ENCODE results near the gene MACROD2.

MACROD2 gene

DNA sequence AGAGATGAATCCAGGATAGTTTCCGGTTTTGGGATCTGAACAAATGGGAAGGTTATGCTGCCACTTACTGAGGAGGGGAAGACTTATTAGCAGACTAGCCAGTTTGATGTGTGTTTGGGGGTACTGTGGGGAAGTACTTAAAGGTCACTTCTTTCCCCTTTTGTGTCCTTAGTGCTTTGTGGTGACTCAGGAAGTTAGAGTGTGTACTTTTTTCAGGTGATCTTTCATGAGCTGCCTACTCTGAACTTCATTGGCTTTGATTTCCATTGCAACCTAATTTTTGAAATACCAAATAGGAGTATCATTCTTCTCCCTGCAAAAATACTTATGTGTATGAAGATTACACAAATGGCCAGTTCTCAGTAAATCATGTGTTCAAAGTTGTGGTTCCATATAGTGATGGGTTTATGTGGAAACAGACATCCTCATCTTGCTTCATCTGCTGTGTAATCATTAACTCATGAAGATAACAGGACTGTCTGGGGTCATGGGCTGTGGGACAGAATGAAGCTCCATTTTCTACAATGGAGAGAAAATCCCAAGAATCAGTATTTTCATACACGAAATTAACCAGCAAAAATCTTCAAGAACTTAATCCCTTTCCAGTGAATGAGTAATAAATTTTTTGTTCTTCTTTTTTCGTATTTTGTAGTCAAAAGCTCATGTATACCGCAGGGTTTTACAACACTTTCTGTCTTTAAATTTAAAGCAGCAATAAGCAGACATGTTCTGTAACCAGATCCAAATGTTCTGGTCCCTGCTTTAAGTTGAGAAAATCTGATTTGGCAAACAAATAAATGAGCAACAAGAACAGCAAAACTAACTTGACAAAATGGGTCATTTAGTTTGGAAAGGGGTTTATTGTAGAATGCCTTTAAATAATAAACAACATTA, 614.3 kb downstream of the MACROD2 start:
- no peak for DNase-seq

DNA sequence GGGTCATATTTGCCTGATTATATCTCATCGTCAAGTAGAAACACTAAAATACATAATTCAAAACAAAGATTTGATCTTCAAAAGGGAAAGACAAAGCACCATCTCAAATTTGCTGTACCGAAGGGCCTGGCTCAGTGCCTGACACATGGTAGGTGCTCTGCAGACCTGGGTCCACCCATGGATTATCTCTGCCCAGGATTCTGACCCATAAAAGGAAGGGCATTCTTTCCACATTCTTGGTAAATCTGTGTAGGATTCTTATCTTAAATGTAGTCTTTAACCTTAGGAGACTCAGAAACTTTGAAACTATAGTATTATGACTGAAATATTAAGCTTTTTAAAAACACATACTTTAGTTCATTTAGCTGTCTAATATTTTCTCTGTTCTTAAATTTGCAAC, 616.2 kb downstream of the MACROD2 start:
- no peak for DNase-seq

DNA sequence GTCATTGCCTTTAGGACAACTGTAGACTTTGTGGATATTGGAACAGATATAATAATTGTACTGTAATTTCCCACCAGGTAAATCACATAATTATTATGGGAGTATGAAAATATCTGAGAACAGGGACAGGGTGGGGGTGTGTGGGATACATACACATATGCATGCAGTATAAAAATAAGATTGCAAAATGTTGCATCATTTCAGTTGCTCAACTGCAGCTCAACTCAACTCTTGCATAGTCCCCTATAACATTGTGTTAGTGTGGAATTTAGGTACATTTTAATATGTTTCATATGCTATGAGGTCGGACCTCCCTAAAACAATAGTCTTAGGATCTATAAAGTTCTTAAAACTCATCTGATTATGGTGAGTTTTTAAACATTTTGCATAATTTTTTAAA, 617.1 kb downstream of the MACROD2 start:
- no peak for DNase-seq

DNA sequence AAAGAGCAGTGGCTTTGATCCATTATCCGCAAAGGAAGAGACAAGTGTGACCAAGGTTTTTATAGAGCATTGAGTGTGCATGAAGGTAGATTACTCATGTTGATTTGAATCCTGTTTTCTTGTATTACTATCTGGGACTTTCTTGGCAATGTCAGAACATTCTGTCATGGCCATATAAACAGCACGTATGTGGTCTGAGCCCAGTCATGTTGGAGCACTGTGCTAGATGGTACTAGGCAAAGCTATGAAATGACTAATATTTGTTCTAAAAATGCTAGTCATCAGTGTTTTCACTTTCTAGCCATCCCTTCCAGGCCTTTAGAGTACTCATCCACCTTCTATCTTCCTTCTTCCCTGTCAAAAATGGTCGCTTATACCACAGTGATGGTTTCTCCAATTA, 620.7 kb downstream of the MACROD2 start:
- DNase-seq = no peak

DNA sequence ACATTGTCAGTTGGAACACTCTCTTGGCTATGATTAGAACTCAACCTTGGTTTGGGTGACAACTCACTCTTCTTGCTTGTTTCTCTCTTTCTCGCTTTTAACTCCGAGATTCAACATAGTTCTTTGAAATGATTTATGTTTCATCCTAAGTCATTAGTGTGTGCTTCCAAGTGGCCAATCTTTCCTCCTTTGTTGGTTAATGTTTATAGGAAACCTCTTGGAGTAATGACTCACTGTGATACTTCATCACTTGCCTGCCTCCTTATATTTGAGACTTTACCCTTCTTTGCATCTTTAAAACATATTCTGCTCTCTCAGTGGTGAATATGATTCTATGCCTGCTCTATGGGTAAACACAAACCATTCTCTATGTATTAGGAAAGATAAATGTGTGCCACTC, 621.8 kb downstream of the MACROD2 start:
- DNase-seq = no peak

DNA sequence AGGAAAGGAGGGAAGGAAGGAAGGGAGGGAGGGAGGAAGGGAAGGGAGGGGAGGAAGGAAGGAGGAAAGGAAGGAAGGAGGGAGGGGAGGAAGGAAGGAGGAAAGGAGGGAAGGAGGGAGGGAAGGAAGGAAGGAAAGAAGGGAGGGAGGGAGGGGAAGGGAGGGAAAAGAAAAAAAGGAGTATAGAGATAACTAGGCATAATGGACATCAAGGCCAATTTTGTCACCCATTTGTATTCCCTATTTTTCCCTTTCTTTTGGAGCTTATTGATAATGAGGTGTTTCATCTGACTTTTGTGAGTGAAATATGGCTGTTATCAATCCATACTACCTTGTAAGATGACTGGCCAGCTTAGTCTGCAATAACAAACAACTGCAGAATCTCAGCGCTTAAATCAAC, 624.1 kb downstream of the MACROD2 start:
- DNase-seq = no peak

DNA sequence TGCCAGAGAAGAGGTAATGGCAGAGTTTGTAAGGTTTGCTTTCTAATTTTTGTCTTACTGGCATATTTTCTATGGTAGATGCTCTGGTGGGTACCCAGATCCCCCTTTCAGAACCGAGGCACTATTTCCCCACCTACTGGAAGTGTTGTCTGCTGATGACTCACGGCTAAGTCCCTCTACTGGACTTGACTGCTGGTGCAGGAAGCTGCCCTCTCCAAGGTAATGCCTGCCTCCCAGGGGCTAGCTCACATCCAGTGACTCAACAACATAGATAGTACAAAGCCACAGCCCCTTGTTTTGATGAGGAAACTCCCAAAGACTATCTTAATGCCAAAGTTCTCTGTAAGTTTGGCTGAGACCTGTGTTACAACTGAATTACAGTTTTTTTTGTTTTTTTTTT, 627.5 kb downstream of the MACROD2 start:
- no peak for DNase-seq

DNA sequence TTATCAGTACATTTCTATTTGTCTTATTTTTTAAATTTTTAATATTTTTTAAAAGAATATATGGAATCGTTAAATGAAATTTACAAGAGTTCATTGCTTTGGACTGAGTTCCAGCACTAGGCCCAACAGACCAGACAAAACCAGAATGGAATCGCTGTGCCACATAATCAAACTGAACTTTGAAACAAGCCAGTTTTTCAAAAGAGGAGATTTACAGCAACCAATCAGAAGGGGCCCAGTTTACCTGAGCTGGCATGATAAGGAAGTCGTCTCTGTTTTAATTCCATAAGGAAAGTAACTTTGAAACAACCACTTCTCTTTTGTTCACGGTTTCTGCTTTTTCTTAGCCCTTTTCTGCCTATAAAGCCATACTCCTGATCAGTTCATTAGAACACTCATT, 635.7 kb downstream of the MACROD2 start:
- no peak for DNase-seq

DNA sequence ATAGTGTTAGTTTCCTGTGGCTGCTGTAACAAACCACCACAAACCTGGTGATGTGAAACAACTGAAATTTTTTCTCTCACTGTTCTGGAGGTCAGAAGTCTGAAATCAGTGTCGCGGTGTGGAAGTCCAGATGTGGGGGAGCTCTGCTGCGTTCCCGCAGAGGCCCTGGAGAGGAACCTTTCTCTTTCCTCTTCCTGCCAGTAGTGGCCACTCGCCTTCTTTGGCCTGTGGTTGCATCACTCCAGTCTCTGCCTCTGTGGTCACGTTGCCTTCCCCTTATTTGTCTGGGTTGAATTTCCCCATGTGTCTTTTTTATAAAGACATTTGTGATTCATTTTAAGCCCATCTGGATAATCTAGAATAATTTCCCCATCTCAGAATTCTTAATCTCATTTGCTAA, 637.6 kb downstream of the MACROD2 start:
- no peak for DNase-seq

DNA sequence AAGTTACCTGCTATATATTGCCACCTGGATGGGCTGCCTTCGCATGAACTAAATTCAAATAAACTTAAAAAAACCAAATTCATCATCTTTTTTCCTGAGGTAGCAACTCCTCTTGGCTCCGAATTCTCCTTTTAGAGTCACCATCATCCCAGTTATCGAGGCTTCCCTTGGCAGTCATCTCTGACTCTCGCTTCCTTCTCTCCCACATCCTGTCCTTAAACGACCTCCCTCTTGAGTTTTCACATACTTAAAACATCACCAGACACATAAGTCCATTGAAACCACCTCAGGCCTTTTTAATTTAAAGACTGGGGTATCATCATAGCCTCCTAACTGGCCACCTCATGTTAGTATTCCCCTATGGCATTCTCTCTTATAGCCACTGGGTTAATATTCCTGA, 638.2 kb downstream of the MACROD2 start:
- DNase-seq = no peak

DNA sequence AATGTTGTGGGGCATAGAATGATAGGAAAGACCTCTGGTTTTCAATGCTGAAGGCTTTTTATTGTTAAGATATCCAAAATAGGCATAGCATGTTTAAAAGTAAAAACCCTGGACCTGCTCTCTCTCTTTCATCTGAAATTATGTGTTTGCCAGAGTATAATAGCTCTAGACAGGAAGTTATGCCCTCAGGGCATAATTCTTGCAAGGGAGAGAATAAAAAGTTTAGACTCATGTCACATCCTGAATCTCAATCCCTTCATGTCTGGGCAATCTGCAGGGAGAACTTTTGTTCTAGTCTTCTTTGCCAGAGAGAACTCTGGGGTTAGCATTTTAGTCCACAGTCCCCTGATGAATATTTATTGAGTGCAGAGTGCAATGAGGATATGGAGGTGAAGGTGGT, 639.3 kb downstream of the MACROD2 start:
- no peak for DNase-seq

DNA sequence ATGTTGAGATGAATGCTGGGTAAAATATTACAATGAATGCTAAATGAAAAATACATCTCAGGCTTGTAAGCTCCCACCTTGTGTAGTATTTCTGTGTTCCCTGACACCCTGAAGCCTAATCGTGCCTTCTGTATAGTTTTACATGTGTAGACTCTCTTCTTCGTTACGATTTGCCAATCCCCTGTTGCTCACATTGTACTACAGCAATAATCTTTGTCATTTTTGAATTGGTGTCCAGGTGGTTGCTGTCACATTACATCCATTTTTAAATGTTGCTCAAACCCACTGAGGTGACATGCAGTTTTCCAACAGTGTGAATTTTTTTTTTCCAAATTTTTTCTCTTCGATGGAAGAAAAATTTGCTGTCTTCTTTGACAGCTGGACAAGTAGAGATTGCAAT, 642.1 kb downstream of the MACROD2 start:
- DNase-seq = no peak

DNA sequence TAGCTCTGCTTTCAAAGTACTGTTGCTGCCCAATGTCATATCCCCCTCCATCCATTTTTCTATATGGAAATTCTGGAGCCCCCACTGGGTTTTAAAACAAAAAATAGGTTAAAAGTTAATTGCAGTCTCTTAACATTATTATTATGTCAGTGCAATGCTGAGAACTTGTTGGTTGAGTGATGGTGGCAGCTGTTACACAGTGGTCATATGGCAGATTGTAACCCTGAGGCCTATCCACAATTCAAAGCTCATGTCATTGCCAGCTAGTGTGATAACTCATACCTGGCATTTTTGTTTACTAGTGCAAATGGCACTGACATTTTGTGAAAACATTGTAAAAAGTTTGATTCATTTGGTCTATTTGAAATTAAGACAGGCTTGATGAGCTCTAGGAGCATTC, 647.8 kb downstream of the MACROD2 start:
- DNase-seq = no peak

DNA sequence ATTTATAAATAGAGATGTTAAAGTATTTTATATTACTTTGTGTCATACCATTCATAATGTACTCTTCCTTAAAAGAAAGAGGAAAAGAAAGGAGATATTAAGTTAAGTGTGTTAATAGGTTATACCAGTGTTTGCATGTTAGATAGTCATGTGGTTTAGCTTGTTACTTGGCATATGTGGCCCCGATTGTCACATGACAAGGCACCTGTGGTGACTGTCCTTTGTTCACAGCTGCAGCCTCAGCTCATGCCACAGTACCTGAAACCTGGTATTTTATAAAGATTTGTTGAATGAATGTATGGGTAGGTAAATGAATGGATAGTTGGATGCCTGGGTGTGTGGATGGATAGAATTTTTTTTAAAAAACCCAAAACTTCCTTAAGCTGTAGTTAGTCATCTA, 648.2 kb downstream of the MACROD2 start:
- no peak for DNase-seq

DNA sequence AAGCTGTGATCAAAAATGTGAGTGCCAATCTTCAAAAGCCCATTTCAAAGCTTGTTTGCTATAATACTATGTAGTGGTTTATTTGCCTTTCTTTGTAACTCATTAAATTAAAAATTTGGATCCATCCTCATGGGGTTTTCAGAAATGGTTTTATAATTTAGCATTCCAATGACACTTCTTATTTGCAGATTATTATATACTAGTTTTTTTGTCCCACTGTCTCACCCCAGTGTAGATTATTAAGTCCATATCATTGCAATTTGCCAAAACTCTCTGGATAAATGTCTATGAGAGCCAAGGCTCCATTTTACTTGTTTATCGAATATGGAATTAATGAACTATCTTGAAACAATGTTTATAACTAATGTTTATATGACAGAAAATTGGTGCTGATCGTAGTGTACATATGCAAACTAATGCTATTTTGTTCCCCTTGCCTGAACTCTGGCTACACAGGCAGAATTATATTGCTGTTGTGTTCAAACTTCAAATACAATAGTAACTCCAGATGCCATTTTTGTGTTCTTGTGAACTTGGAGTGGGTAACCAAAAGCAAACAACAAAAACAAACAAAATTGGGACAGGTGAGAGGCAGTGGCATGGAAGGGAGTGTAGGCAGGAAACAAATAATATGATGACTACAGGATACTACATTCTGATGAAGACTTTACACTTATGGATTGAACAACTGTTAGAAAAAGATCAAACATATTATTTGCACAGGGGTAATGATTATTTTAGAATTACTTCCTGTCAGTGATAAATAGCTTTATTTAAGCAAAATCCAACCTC, 649.2 kb downstream of the MACROD2 start:
- DNase-seq = no peak

DNA sequence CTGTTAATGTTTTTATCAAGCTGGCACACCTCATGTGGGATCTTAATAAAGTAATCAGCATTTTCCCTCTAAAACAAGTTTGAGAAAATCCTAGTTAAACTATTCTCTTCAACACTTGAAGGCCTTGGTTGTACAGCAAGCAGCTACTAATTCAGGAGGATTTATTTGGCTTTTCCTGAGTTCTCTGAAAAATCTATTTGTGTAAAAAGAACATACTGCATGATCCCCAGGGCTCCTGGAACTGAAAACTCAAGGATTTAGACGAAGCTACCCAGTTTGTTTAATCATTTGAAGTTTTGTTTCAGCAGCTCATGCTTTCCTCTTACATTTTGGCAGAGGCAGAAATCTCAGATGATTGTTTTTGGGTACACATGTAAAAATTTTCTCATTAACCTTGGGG, 651.7 kb downstream of the MACROD2 start:
- DNase-seq = no peak

DNA sequence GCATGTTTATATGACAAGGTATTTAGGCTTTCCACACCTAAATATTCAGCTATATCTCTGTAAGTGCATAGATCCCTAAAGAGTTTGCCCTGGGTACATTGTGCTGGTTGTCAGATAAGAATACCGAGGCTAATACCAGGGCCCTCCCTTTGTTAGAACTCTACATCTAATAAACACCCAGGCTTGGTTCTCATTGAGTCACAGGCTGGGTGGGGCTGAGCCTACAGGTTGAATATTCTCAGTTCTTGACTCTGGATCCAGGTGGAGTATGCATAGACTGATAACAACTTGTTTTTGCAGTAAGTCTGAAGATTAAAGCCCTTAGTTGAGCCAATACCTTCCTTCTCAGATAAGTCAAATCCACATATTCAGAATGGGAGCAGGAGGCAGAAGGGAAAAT, 654.3 kb downstream of the MACROD2 start:
- DNase-seq = no peak

DNA sequence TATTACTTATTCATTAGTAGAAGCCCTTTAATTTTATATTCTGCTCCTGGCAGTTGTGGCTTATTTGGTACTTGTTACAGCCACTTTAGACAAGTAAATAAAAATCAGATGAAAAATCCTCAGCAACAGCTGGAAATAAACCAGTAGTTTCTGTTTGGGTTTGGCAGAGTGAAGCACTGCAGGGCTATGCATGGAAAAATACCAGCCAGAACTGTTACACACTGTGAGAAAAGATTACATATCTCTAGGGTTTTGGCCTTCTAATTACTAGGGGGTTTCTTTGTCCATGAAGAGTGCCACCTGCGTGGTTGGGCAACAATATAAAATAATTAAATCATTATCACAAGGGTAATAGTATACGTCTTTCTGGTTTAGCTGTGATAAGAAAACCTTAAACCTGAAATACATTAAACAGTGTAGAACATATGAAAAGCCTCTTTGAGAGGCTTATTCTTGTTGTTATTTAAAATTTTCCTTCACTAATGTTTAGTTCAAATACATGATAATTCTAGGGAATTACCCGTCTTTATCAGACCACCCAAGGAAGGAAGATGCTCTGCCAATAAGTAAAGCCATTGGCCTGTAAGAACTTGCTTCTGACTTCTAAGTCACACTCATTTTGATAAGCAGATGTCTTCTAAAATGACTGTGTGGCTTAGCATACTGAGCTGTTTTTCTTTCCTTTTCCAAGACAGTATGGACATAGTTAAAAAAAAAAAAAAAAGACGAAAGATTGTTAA, 662.1 kb downstream of the MACROD2 start:
- no peak for DNase-seq

DNA sequence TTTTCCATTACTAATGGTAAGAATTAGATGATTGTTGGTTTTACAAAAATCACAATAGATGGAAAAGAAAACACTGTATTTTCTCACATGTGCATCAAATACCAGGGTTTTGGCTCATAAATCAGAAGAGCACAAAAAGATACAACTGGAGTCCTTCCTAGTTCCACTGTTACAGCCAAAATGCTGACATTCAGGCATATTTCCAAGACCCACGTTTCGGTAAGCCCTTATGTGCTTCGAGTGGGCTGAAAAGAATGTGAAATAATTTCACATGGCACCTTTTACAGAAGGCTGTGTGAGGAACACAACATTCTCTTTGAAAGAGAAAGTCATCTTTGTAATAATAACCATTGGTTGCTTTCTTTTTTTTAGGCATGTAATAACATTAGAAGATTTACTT, 668.8 kb downstream of the MACROD2 start:
- DNase-seq = no peak

DNA sequence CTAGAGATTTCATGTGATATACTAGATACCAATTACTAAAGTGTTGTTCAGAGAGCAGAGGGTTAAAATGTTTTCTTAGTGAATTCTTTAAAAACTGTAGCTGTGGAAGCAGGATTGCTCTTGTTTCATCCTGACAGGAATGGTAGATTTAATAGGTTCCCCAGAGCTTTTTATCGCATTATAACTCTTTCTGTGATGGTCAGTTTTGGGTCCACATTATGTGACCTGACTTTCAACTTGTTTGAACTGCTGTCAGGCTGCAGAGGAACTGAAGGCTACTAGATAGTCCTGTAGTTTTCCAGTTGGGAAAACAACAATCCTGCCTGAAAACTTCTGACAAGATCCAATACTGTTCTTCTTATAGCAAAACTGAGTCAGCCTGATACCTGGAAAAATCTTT, 671.4 kb downstream of the MACROD2 start:
- no peak for DNase-seq

DNA sequence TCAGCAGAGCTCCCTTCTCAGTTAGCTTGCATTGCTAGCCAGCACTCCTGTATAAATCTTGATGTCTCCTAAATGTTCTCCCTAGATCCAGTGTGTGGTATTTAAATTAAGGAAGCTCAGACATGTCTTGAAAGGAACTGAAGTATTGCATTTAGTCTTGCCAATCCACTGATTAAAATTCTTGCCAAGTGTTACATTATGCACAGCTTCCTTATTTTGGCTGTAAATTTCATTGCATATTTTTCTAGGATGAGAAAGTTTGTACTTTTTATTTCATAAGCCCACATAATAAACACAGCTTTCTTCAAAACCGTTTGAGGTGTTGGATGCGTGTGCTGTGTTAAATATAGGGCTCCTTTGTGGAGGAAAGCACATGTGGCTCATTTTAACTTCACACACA, 671.9 kb downstream of the MACROD2 start:
- no peak for DNase-seq

DNA sequence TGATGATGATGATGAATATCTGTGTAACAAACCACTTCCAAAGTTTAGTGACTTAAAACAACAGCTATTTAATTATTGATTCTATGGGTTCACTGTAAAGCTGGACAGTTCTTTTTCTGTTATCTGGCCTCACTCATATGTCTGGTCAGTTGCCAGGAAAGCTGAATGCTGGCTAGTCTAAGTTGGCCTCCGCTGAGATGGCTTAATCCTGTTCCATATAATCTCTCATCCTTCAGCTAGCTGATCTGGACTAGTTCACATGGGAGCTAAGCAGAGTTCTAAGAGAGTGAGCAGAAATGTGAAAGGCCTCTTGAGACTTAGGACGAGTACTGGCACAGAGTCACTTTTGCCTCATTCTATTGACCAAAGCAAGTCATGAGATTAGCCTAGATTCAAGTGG, 676.8 kb downstream of the MACROD2 start:
- no peak for DNase-seq

DNA sequence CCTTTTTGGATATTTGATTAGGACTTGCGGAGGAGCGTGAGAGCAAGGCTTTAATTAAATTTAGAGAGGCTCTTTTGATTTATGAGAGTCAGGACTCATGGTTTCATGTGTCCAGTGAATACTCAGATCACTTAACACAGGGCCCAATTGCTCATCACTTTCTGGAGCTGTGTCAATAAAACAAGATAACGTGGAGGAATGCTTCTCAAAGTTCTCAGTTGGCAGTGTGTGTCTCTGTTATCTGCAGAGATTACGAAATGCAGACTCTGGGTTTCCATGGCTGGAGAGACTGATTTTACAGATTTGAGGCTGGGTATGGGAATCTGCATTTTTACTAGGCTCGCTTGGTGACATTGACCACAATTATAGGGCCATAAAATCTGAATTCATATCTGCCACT, 677.8 kb downstream of the MACROD2 start:
- no peak for DNase-seq

DNA sequence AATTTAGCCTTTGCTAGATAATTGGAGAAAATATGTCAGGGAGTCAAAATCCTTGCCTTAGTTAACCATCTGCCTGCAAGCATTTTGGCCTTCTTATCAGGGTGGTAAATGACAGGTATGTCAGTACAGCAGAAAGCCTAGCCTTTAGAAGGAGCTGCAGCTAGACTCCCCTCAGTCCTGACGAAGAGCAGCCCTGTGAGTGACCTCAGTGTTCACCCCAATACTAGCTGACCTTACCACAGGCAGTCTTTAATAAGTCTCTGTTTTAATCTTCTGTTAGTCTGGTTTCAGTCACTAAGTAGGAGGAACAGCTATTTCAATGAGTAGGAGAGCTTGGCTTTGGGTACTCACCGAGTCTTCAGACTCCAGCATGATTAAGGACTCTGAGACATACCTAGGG, 682.1 kb downstream of the MACROD2 start:
- no peak for DNase-seq

All from stimulated activated CD8-positive, alpha-beta memory T cell treated with anti-CD3 and anti-CD28 coated beads, Interleukin-4, amount 100 ng/mL, for 48 hours (primary cell).